ENCODE data around the gene LEFTY2. TPM values are rescaled to one million over a fixed set of nuclear protein-coding genes. Genes with fewer than 3 reads are reported as not detected.

Gene LEFTY2
- total RNA-seq, 1 donor from 2014 or later = not detected

- intact Hi-C loops (cut with micrococcal nuclease) = no loop called here
Measured at GRCh38 chr1:225931270-225932136, 9.5 kb downstream of the LEFTY2 start.

DNA sequence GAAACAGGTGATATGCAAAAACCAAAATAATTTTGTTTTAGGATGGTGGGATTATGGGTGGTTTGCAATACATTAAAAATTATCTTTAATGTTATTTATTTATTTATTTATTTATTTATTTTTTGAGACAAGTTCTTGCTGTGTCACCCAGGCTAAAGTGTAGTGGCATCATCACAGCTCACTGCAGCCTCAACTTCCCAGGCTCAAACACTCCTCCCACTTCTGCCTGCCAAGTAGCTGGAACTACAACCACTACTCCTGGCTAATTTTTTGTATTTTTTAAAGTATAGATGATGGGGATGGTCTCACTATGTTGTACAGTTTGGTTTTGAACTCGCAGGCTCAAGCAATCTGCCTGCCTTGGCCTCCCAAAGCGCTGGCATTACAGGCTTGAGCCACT, 10.5 kb downstream of the LEFTY2 start:
- intact Hi-C loops (cut with micrococcal nuclease) = no loop called here

DNA sequence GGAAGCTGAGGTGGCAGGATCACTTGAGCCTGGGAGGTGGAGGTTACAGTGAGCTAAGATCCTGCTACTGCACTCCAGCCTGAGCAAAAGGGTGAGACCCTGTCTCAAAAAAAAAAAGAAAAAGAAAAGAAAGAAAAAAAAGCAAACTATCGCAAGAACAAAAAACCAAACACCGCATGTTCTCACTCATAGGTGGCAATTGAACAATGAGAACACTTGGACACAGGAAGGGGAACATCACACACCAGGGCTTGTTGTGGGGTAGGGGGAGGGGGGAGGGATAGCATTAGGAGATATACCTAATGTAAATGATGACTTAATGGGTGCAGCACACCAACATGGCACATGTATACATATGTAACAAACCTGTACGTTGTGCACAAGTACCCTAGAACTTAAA, 11.6 kb downstream of the LEFTY2 start:
- intact Hi-C loops (cut with micrococcal nuclease) = loop anchor here (10.0 kb wide), 1 partner anchor 475 kb away; the partner anchor contains the start of gene PARP1

- intact Hi-C loops (cut with micrococcal nuclease) = loop anchor here (10.0 kb wide), 1 partner anchor 476 kb away; the partner anchor contains the start of gene PARP1
Measured at GRCh38 chr1:225928186-225929175, 12.5 kb downstream of the LEFTY2 start.

- intact Hi-C loops (cut with micrococcal nuclease) = loop anchor here (10.0 kb wide), 1 partner anchor 478 kb away; the partner anchor contains the start of gene PARP1
Measured at GRCh38 chr1:225926551-225927113, 14.4 kb downstream of the LEFTY2 start.

- intact Hi-C loops (cut with micrococcal nuclease) = loop anchor here (1.0 to 10.0 kb wide), 14 partner anchors 13 to 496 kb away; partner anchors contain the start of genes H3-3A, LBR, PARP1 and SDE2
Measured at GRCh38 chr1:225923692-225924555, 17.1 kb downstream of the LEFTY2 start, which contains the start of gene PYCR2. TSS of gene PYCR2 (minus strand) at chr1:225924250. CDS start at chr1:225924110, 140 bp downstream.

DNA sequence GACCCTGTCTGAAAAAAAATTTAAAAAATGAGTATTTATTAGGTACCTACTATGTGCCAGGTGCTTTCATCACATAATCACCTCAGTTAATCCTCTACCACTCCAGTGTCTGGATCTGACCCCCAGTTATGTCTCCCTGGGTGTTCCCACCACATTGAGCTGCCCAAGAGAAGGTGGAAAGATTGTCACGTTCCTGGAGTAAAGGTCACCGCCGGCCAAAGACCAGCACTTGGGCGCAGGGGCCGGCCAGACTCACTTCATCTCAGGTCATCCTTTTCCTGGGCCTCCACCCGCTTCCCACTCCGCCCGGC, 17.7 kb downstream of the LEFTY2 start:
- intact Hi-C loops (cut with micrococcal nuclease) = loop anchor here (5.0 to 10.0 kb wide), 3 partner anchors 159 to 481 kb away; partner anchors contain the start of gene PARP1

DNA sequence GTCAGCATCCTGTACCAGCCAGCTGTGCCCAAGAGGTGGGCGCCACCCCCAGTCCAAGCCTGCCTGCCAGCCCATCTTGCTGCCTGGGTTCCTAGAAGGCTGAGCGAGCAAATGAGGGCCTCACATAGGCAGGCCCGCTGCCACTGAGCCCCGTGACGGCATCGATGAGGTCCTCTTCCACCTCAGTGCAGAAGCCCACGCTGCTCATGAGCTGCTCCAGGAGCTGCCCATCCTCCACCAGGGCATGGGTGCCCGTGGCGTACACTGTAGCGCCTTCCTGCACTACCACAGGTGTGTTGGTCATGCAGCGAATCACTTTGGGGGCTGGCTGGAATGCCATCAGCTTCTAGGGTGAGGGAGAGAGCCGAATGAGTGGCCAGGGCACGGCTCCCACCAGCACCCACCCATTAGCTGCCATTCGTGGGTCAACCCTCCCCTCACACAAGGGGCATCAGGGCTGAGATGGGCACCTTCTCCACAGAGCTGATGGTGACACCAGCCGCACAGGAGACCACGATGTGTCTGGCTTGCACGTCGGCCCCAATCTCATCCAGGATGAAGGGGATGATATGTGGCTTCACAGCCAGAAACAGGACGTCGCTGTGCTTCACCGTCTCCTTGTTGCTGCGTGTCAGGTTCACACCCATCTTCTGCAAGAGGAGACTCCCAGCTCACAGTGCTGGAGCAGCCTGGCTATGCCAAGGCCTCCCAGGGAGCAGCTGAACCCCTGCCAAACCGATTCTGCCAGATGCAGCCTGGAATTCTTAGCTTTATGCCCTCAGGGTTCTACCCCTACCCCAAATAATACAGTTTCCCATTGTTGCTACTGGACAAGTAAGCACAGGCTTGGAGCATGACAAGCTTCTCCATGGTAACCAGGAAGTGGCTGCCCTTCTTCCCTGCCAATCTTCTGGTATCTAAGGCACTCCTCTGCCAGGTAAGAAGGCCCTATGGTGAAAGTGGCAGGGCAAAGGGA, 19.0 kb downstream of the LEFTY2 start:
- intact Hi-C loops (cut with micrococcal nuclease) = loop anchor here (5.0 to 10.0 kb wide), 3 partner anchors 160 to 483 kb away; partner anchors contain the start of gene PARP1

DNA sequence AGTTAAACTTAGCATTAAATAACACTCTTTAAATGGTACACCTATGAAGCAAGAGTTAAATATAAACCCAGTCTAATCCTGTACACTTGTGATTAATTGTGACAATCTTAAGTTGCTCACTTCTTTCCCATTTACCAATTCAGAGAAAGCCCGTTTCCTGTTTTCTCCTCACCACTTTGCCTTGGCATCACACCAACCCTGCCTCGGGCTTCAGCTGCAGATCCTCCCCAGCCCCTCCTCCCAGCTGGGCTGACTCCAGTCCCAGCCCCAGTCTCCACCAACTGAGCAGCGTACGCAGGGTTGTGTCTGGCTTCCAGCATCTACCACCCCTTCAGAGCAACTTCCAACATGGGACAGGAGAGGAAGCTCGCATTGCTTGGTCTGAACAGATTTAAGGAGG, 21.1 kb downstream of the LEFTY2 start:
- intact Hi-C loops (cut with micrococcal nuclease) = loop anchor here (5.0 to 10.0 kb wide), 3 partner anchors 162 to 485 kb away; partner anchors contain the start of gene PARP1

- intact Hi-C loops (cut with micrococcal nuclease) = no loop called here
Measured at GRCh38 chr1:225918280-225918679, 22.7 kb downstream of the LEFTY2 start.

- intact Hi-C loops (cut with micrococcal nuclease) = no loop called here
Measured at GRCh38 chr1:225917536-225917935, 23.5 kb downstream of the LEFTY2 start.

DNA sequence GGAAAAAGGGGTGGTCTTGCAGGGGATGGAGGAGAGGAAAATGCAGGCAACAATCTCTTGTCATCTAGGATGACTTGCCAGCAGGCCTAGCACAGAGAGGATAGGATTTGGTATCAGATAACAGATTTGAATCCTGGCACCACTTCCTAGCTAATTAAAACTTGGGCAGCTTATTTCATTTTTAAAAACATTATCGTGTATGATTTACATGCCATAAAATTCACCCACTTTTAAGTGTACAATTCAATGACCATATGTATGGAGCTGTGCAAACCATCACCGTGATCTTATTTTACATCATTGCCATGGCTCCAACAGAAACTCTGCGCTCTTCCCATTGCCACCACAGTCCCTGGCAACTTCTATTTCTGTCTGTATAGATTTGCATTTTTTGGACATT, 23.9 kb downstream of the LEFTY2 start:
- intact Hi-C loops (cut with micrococcal nuclease) = no loop called here

DNA sequence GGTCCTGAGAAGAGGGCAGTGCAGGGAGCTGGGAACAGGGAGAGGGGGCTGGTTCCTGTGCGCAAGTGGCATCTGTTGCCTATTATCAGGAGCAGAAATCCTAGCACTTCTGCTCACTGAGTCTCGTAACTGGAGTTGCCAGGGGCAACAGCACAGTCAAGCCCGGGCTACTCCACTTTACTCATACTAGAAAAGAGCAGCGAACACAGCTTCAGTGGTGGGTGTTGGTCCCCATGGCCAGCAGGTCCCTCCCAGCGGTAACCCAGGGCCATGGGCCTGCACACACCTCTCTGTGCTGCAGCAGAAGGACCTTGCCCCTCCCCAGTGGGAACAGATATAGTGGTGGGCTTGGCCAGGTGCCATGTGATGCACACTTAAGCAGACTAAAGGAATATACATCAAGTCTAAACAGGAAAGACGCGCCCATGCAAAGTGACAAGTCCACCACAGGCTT, 25.5 kb downstream of the LEFTY2 start:
- intact Hi-C loops (cut with micrococcal nuclease) = no loop called here

DNA sequence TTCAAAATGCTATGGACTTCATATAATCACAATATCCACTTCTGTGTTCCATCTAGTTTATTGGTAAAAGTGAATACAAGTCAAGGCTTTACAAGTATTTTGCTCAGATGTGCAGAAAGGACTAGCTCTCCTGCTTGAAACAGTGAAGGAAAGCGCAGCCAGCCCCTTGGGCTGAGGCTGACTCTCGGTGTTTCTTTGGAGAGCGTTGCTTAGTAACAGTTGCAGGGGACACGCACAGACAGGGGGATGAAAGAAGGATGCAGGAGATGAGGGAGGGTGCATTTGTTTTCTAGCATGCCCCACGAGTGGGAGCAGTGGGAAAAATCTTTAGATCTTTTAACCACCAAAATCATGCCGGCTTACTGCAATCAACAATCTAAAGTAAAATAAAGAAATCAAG, 26.1 kb downstream of the LEFTY2 start:
- intact Hi-C loops (cut with micrococcal nuclease) = no loop called here

DNA sequence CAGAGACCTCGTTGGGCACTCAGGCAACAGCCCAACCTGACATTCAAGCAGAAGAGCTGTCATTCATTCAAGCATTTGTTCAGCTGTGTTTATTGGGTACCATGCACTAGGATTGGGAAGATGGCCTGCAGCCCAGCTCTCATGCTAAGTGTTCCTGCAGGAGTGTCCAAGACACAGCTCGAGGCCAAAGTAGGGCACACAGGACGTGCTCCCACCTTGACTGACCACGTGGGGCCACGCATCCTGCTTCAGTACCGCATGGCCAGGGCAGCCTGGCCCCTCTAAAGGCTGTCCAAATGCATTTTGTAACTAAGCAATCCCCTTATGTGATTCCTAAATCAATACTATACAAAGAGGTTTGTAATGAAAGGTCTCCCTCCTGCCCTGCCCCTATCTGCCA, 26.6 kb downstream of the LEFTY2 start:
- intact Hi-C loops (cut with micrococcal nuclease) = no loop called here

- intact Hi-C loops (cut with micrococcal nuclease) = loop anchor here (1.0 to 2.0 kb wide), 8 partner anchors 13 to 436 kb away; partner anchors contain the start of genes EPHX1, PYCR2, SRP9 and TMEM63A
Measured at GRCh38 chr1:225911191-225912130, 29.6 kb downstream of the LEFTY2 start.

DNA sequence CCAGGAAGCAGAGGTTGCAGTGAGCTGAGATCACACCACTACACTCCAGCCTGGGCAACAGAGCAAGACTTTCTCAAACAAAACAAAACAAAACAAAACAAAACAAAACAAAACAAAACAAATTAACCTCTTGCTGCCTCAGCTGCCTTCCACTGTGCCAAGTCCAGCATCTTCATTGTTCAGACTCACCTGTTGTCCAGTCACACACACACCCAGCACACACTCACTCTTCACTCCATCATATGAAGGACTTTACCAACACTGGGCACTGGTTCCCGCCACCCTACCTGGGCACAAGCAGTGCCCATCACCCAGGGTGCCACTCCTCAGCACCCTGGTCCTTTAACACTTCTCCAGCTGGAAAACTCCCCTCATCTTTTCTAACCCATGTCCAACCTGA, 31.5 kb downstream of the LEFTY2 start:
- intact Hi-C loops (cut with micrococcal nuclease) = no loop called here

DNA sequence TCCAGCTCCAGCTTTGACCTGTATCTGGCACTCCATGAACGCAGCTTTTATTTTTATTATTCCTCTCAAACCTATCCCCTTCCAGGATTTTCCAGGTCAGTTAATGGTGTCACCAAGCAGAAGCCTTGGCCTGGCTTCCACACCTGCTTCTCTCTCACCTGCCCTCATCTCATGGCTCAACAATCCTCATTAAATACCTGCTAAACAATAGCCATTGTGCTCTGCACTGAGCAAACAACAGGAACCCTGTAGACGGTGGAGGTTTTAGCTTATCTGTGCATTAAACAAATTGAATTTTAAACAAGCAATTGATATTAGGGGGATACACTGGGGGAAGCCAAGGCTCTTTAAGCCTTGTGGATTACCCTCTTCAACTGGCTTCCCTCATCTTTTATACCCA, 32.2 kb downstream of the LEFTY2 start:
- intact Hi-C loops (cut with micrococcal nuclease) = no loop called here
